Mesenteric fat pad (tissue), 1 donor: ENCODE measurements around the gene ERMARD. TPM values are rescaled to one million over a fixed set of nuclear protein-coding genes. Genes with fewer than 3 reads are reported as not detected.
A peak's percentile ranks its signal among the peaks of the same experiment; 100 is the strongest.

Experiments used
- DNase-seq: peaks from one replicate; pipeline ENCODE4 v3.0.0-alpha.2; 2020; ENCODE audit warnings: low spot score
- long read RNA-seq: library from polyadenylated mRNA; unstranded; transcript quantifications from one replicate; pipeline ENCODE4 v2.0.0, GENCODE V29; 2020
- total RNA-seq: library from RNA; stranded (reverse); fragmentation: NEBNext Ultra II Directional; extraction: Animal tissue kit (Norgen Biotek cat#: 25700); gene quantifications from one replicate; pipeline ENCODE4 v1.2.1, GENCODE V29; 2021
- donor health status: DM: yes; HTN: yes; CAD: no.

ERMARD gene
- 19.8 TPM for total RNA-seq
- long read RNA-seq, transcript ERMARD-203 (18 exons, 2,141 nt), result major isoform, 23 of 45 reads
- long read RNA-seq, partial matches to known transcripts, result 2 of 45 reads
- long read RNA-seq, other reads (novel, unspliced or antisense), result 17 of 45 reads

- peak; percentile 98 for DNase-seq
Observed at GRCh38 chr6:169751242-169752073, at the start of gene ERMARD, which contains the start of gene DYNLT2. Gene ERMARD (plus strand): TSS chr6:169751622. CDS start chr6:169751658, 36 bp downstream. Gene DYNLT2 (minus strand): TSS chr6:169751572. CDS start chr6:169751458, 114 bp downstream.

- peak; percentile 99 for DNase-seq
Observed at GRCh38 chr6:169701954-169702839, 49.2 kb upstream of the ERMARD start, which contains the start of the genes C6orf120 and WDR27. Gene C6orf120 (plus strand): TSS chr6:169702126. CDS start chr6:169702460, 334 bp downstream. Gene WDR27 (minus strand): TSS chr6:169702029. CDS start chr6:169689005, 13,024 bp downstream.

GRCh38 chr6:169702840-169703246 lies 48.6 kb upstream of the ERMARD start:
- no peak for DNase-seq

- DNase-seq, result no peak
Observed at GRCh38 chr6:169707772-169708171, 43.6 kb upstream of the ERMARD start.

- DNase-seq, result no peak
Observed at GRCh38 chr6:169709293-169709692, 42.1 kb upstream of the ERMARD start.

GRCh38 chr6:169710009-169710408 lies 41.4 kb upstream of the ERMARD start:
- DNase-seq, result no peak

- DNase-seq, result no peak
Observed at GRCh38 chr6:169714178-169714577, 37.2 kb upstream of the ERMARD start.

- no peak for DNase-seq
Observed at GRCh38 chr6:169714595-169714994, 36.8 kb upstream of the ERMARD start.

- no peak for DNase-seq
Observed at GRCh38 chr6:169719117-169719516, 32.3 kb upstream of the ERMARD start.

- DNase-seq, result no peak
Observed at GRCh38 chr6:169720207-169720855, 31.1 kb upstream of the ERMARD start.

- no peak for DNase-seq
Observed at GRCh38 chr6:169722362-169723199, 28.8 kb upstream of the ERMARD start.

- peak; percentile 94 for DNase-seq
Observed at GRCh38 chr6:169723200-169723909, 28.1 kb upstream of the ERMARD start.

GRCh38 chr6:169723991-169724493 lies 27.4 kb upstream of the ERMARD start:
- DNase-seq, result no peak

GRCh38 chr6:169724494-169725124 lies 26.8 kb upstream of the ERMARD start, which contains the start of gene PHF10:
Gene PHF10 (minus strand): TSS chr6:169724500. CDS start chr6:169723931, 569 bp downstream.
- DNase-seq, result no peak

- no peak for DNase-seq
Observed at GRCh38 chr6:169725125-169726048, 26.0 kb upstream of the ERMARD start.

- DNase-seq, result no peak
Observed at GRCh38 chr6:169726049-169726400, 25.4 kb upstream of the ERMARD start.

GRCh38 chr6:169726963-169727362 lies 24.5 kb upstream of the ERMARD start:
- no peak for DNase-seq
